Endothelial cell of umbilical vein (primary cell): ENCODE data around the gene WDHD1. TPM values are rescaled to one million over a fixed set of nuclear protein-coding genes. Genes with fewer than 3 reads are reported as not detected.

ENCODE experiments used
- BruUV-seq: library from RNA; stranded (reverse); fragments of 400-500 nt; replicated peaks from 2 replicates; lab custom pipeline; 2021; lab: Mats Ljungman, UMichigan
- CTCF ChIA-PET: fragments of 300-600, 350-600 bp; sonication (Branson Sonifier 250); formaldehyde crosslinking; loops from one replicate; lab custom pipeline; 2021; ENCODE audit warnings: antibody characterized with exemption, inconsistent platforms; lab: Charles Lee
- POLR2A ChIA-PET: fragments of 300-600, 350-600 bp; sonication (Branson Sonifier 250); formaldehyde crosslinking; loops from one replicate; lab custom pipeline; 2021; ENCODE audit warnings: antibody characterized with exemption, inconsistent platforms; lab: Charles Lee
- DNase-seq: peaks from one replicate; pipeline ENCODE4 v3.0.0-alpha.2; 2011; ENCODE audit warnings: low read depth, low spot score
- FAIRE-seq: peaks from 2 replicates; lab custom pipeline; 2011; peaks lifted over from hg19 to GRCh38; lab: Jason Lieb, UNC
- H2AFZ ChIP-seq: 2 replicates; pipeline ENCODE4 v1.6.0; 2012; ENCODE audit warnings: low read depth, low read length, control low read depth, inconsistent platforms
- H3K27ac ChIP-seq: 2 replicates; pipeline ENCODE4 v1.5.1; 2011; ENCODE audit warnings: low read depth, mild to moderate bottlenecking, control low read depth, low read length, moderate library complexity; ENCODE audit not compliant: insufficient read depth
- H3K27me3 ChIP-seq, 2 experiments: 2 replicates each; pipeline versions ENCODE4 v1.6.0 to v1.6.1; 2011; ENCODE audit warnings: low read length in 2 of 2, mixed read lengths in 1 of 2; ENCODE audit not compliant: control insufficient read depth in 2 of 2, insufficient read depth in 2 of 2
- H3K36me3 ChIP-seq, 2 experiments: 2 replicates in 1 of 2; 3 replicates in 1 of 2; pipeline ENCODE4 v1.5.1; 2011; ENCODE audit warnings: low read length in 2 of 2, mild to moderate bottlenecking in 1 of 2, moderate library complexity in 1 of 2; ENCODE audit not compliant: control insufficient read depth in 2 of 2, insufficient read depth in 2 of 2; ENCODE audit errors: extremely low read depth in 1 of 2
- H3K4me1 ChIP-seq: 3 replicates; pipeline ENCODE4 v1.5.1; 2011; ENCODE audit warnings: mild to moderate bottlenecking, low read length; ENCODE audit not compliant: control insufficient read depth, insufficient read depth; ENCODE audit errors: extremely low read depth
- H3K4me2 ChIP-seq: 2 replicates; pipeline ENCODE4 v1.6.1; 2011; ENCODE audit warnings: low read length, control low read depth, mixed read lengths; ENCODE audit not compliant: insufficient read depth
- H3K4me3 ChIP-seq, 3 experiments: fragments of 200-600 bp in 1 of 3; sonication (generic), shearing (Covaris generic) in 1 of 3; replicated peaks in 1 of 3; 2 replicates each; pipeline ENCODE4 v1.5.1; 2011 to 2016; ENCODE audit warnings: control low read depth in 3 of 3, low read length in 3 of 3, mild to moderate bottlenecking in 2 of 3, inconsistent platforms in 1 of 3, low read depth in 1 of 3, moderate library complexity in 1 of 3; ENCODE audit not compliant: insufficient read depth in 1 of 3
- H3K79me2 ChIP-seq: 2 replicates; pipeline ENCODE4 v1.6.0; 2012; ENCODE audit warnings: low read length, inconsistent platforms; ENCODE audit not compliant: control insufficient read depth, insufficient read depth
- H3K9ac ChIP-seq: replicated peaks from 2 replicates; pipeline ENCODE3; 2011; ENCODE audit warnings: low read length, control low read depth; ENCODE audit not compliant: insufficient read depth; ENCODE audit errors: extremely low read depth
- H3K9me1 ChIP-seq: replicated peaks from 3 replicates; pipeline ENCODE4 v1.6.0; 2011; ENCODE audit warnings: mild to moderate bottlenecking, low read length; ENCODE audit not compliant: control insufficient read depth, insufficient read depth; ENCODE audit errors: extremely low read depth
- H3K9me3 ChIP-seq: replicated peaks from 2 replicates; pipeline ENCODE4 v1.5.1; 2012; ENCODE audit warnings: low read length, inconsistent platforms; ENCODE audit not compliant: control insufficient read depth, insufficient read depth
- H4K20me1 ChIP-seq: replicated peaks from 2 replicates; pipeline ENCODE3; 2011; ENCODE audit warnings: mild to moderate bottlenecking, low read length; ENCODE audit not compliant: control insufficient read depth, insufficient read depth; ENCODE audit errors: extremely low read depth
- CTCF ChIP-seq, 2 donors: IDR thresholded peaks; 1 replicate in 1 of 2; 2 replicates in 1 of 2; pipeline ENCODE4 v1.5.1; 2011; ENCODE audit warnings: low read length in 2 of 2, mild to moderate bottlenecking in 2 of 2, moderate library complexity in 2 of 2, control low read depth in 1 of 2, inconsistent platforms in 1 of 2, low read depth in 1 of 2; ENCODE audit not compliant: insufficient read depth in 1 of 2; ENCODE audit errors: extremely low read depth in 1 of 2
- EZH2 ChIP-seq: IDR thresholded peaks from 2 replicates; pipeline ENCODE4 v1.6.1; 2012; ENCODE audit warnings: borderline replicate concordance, low read depth, mild to moderate bottlenecking, moderate library complexity, low read length, inconsistent platforms; ENCODE audit not compliant: severe bottlenecking
- FOS ChIP-seq: IDR thresholded peaks from 2 replicates; pipeline ENCODE4 v1.6.1; 2011; ENCODE audit warnings: mild to moderate bottlenecking, low read length, moderate library complexity, borderline replicate concordance; ENCODE audit not compliant: insufficient read depth
- GATA2 ChIP-seq: IDR thresholded peaks from 2 replicates; pipeline ENCODE4 v1.7.0; 2011; ENCODE audit warnings: low read depth, mild to moderate bottlenecking, moderate library complexity, mixed read lengths, low read length; ENCODE audit not compliant: insufficient read length, insufficient read depth
- JUN ChIP-seq: IDR thresholded peaks from 2 replicates; pipeline ENCODE4 v1.6.1; 2011; ENCODE audit warnings: borderline replicate concordance, low read depth; ENCODE audit not compliant: insufficient read length, insufficient read depth
- MAX ChIP-seq: IDR thresholded peaks from 2 replicates; pipeline ENCODE4 v1.6.1; 2011; ENCODE audit not compliant: insufficient read depth, insufficient read length
- MYC ChIP-seq: IDR thresholded peaks from one replicate; pipeline ENCODE4 v1.6.1; 2011; ENCODE audit warnings: mild to moderate bottlenecking, low read depth, low read length
- POLR2A ChIP-seq: IDR thresholded peaks from 2 replicates; pipeline ENCODE4 v1.6.1; 2012; ENCODE audit warnings: low read depth, mild to moderate bottlenecking, control low read depth, low read length
- POLR2AphosphoS5 ChIP-seq: IDR thresholded peaks from 2 replicates; pipeline ENCODE4 v1.6.1; 2012; ENCODE audit warnings: low read depth, mild to moderate bottlenecking, control low read depth, low read length, moderate library complexity; ENCODE audit not compliant: insufficient read depth
- dilution Hi-C: fragments of 300-500 bp; cut with MboI; formaldehyde crosslinking; loops from one replicate; pipeline ENCODE4 v1.15.0; 2019; ENCODE audit warnings: low sequenced_read_pairs; ENCODE audit not compliant: extremely low pct_ligation_motif_present
- intact Hi-C: fragments of 100-400 bp; cut with micrococcal nuclease; formaldehyde crosslinking; loops from one replicate; pipeline ENCODE4 v1.10.0; 2022
- polyA plus RNA-seq, 4 experiments: library from polyadenylated mRNA; depleted of rRNA in 3 of 4; stranded (reverse) in 3 of 4; unstranded in 1 of 4; fragments of >200 nt; gene quantifications; 2 replicates each; pipeline versions ENCODE4 v1.2.1 to v1.2.3, GENCODE V29; 2011 to 2012; ENCODE audit warnings: missing spikeins in 1 of 4
- total RNA-seq: library from RNA; stranded (reverse); gene quantifications from 2 replicates; pipeline ENCODE4 v1.2.3, GENCODE V29; 2021

Gene WDHD1
- total and polyA plus RNA-seq, 2 donors (not counting 3 experiments of a cell fraction or from before 2014, with no cell fraction given), result 3.1 to 22.5 TPM

- intact Hi-C loops (no loop called here), dilution Hi-C loops (no loop called here)
- no peak overlapping the region for H3K4me2 ChIP-seq
- DNase-seq (no peak), FAIRE-seq (no peak)
- H3K9ac ChIP-seq, result no peak overlapping the region
- H3K9me1 ChIP-seq, result no peaks in the 10 kb centered on the region
- ChIA-PET POLR2A (no interaction called here), CTCF (interaction anchor here (0.7 kb wide), 1 partner anchor 9 kb away, joined by 3 read pairs; no protein-coding TSS in a partner anchor)
- H3K27me3 ChIP-seq, result no peaks in the 10 kb centered on the region
- H3K9me3 ChIP-seq, result no peaks in the 10 kb centered on the region
- H2AFZ ChIP-seq, result no peak overlapping the region
- TF ChIP-seq FOS (no peak), MAX (no peak), EZH2 (no peak), JUN (no peak), GATA2 (no peak), POLR2AphosphoS5 (no peak), MYC (no peak), POLR2A (no peak), CTCF (IDR thresholded peaks at IDR 0.05; ENCODE audit: extremely low read depth in 1 of 2, insufficient read depth in 1 of 2, low read depth in 1 of 2, low read length in 2 of 2) (no peak)
- BruUV-seq, result no TSS peak
- peaks cover 0 to 1% of the 10 kb centered on the region in 2 experiments for H3K36me3 ChIP-seq
- no peak overlapping the region for H3K4me3 ChIP-seq
- no peak overlapping the region for H3K27ac ChIP-seq
- peaks cover 2% of the 10 kb centered on the region for H3K79me2 ChIP-seq
- no peaks in the 10 kb centered on the region for H3K4me1 ChIP-seq
- no peaks in the 10 kb centered on the region for H4K20me1 ChIP-seq
Measured at GRCh38 chr14:54967496-54967895, 59.4 kb downstream of the WDHD1 start.
